Stimulated activated CD8-positive, alpha-beta memory T cell treated with anti-CD3 and anti-CD28 coated beads, Interleukin-12 subunit alpha, Interleukin-12 subunit beta, amount 100 ng/mL, for 24 hours (primary cell): ENCODE data around the gene CDK10.
"Not testable (repeated sequence)": the region's sequence is repeated elsewhere in the genome, so short reads cannot be mapped to it uniquely, and the experiment has no call there.

Experiments
- DNase-seq: peaks from one replicate; pipeline ENCODE4 v3.0.0-alpha.2; 2020; ENCODE audit errors: extremely low read depth

Gene CDK10

DNA sequence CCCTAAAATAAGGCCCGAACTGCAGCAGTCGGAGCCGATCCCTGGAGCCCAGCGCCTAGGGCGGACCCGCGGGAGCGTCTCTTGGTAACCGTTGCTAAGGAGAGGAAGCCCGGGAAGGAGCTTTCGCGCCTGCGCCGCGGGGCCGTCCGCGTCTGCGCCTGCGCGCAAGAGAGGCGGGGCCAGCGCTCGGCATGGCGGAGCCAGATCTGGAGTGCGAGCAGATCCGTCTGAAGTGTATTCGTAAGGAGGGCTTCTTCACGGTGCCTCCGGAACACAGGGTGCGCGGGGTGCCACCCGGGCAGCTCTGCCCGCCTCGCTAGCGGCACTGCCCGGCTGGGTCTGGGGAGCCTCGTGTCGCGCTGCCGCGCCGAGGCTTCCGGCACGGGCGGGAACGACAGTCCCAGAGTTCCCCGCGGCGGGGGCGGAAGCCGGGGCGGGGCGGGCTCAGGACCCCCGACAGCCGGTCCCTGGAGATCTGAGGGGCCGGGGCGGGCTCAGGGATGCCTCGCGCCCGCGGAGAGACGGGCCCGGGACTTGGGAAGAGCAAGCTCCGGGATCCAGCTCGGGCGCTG, at the start of gene CDK10:
TSS of gene CDK10 (plus strand) at position 170 of the 572 bp plus-strand sequence. CDS start at position 192, 22 bp downstream.
- DNase-seq = peak; percentile 71

GRCh38 chr16:89637379-89637778, 49.1 kb upstream of the CDK10 start:
- no peak for DNase-seq

DNA sequence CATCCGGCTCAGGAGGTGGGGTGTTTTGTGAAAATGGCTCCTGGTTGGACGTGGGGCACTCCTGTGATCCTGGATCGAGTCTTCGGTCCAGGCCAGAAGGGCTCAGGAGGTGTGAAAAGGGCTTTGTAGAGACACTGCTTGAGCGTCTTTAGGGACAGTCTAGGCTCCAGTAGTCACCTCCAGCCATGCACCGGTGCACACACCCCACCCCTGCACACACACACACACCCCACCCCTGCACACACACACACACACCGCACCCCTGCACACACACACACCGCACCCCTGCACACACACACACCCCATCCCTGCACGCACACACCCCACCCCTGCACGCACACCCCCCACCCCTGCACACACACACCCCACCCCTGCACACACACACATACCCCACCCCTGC, 48.0 kb upstream of the CDK10 start:
- DNase-seq = no peak

GRCh38 chr16:89639385-89639784, 47.1 kb upstream of the CDK10 start:
- no peak for DNase-seq

- no peak for DNase-seq
These were observed 44.9 kb upstream of the CDK10 start for GRCh38 chr16:89641458-89642119.

DNA sequence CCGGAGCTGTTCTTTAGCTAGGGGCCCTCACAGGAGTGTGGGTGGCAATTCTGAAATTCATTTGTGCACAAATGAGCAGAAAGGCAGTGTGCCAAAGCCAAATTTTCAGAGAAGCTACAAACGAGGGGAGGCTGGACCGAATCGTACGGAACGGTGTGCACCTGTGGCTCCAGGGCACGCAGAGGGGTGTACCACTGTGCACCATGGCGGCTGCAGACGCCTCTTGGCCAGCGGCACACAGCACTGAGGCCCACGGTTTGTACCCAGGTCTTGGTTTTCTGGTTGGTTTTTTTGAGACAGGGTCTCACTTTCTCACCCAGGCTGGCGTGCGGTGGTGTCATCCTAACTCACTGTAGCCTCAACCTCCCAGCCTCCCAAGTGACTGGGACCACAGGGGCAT, 43.9 kb upstream of the CDK10 start:
- no peak for DNase-seq

DNA sequence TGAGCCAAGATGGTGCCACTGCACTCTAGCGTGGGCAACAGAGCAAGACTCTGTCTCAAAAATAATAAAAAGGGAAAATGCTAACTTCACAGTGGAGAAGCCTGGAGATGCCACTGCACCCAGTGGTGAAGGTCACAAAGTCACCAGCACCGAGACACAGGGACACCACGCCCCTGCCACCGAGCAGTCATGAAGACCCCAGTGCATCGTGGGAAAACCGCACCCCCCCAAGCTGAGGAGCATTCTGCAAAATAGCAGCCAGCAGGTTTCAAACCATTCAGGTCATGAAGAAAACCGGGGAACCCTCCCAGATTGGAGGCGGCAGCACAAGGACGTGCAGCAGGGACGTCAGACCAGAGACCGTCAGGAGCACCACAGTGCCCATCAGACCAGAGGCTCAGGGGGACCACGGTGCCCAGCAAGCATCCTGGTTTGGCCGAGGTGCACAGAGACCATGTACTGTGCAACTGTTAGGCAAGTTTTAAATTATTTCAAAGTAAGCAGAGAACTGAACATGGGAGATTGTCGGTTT, 42.7 kb upstream of the CDK10 start:
- DNase-seq = no peak

DNA sequence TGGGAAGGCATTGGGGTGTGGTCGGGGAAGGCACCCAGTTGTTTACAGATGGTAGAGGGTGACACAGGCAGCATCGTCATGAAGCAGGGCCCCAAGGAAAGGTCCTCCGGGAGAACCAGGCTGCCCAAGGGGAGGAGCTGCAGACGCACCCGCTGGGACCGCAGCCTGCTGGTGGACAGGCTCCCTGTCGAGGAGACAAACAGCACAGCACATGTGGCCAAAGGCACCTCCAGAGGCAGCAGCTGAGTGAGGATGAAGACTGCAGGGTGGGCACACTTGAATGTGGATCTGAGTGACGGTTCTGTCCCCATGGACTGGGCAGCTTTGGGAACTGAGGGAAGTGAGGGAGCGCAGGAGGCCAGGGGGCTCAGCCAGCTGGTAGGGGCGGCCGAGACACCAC, 41.4 kb upstream of the CDK10 start:
- DNase-seq = no peak

GRCh38 chr16:89646270-89646669, 40.2 kb upstream of the CDK10 start:
- DNase-seq = no peak

- no peak for DNase-seq
These were observed 39.6 kb upstream of the CDK10 start for GRCh38 chr16:89646906-89647305.

GRCh38 chr16:89651584-89651983, 34.9 kb upstream of the CDK10 start:
- no peak for DNase-seq

DNA sequence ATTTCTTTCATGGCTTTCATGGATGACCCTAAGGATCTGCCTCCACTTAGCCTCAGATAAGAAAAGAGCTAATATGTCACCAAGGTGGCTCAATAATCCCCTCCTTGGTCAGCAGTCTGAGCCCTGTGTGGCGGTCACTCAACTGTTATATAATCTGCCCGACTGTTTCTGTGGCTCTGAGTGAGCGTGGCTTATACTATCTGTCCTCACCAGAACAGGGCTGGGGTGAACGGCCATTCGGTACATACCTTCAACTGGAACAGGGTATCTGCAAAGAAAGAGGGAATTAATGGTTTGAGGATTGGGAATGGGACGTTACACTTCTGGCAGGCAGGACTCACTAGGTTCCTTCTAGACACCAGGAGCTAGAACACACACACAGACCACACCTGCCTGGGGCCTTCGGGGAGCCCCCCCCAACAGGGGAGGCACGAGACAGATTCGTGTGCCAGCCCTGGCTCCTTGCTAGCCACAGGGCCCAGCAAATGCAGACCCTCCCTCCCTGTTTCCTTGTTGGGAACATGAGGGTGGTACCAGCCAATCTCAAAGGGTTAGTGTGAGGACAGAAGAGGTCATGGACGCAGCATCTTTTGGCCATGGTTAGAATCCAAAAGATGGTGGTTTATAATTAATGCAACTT, 32.7 kb upstream of the CDK10 start:
- DNase-seq = no peak

DNA sequence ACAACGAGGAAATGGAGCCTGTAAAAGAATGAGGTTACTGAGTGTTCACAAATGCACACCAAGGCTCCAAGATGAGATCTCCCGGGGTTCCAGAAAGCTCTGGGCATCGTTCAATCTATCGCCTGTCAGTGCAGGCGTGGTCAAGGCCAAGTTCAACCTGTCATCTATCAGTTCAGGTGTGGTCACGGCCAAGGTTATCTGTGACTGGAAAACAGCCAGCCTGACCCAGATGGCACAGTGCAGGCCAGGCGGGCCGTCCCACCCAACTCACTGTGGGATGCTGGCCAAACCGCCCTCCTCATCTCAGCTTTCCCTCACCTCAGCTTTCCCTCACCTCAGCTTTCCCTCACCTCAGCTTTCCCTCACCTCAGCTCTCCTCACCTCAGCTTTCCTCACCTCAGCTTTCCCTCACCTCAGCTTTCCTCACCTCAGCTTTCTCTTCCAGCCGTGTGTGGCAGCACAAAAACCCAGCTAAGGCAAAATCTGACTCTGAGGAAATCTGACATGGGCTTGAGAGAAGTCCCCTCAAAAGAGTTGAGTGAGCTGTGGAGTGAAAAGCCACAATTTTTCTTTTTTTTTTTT, 31.3 kb upstream of the CDK10 start:
- no peak for DNase-seq

GRCh38 chr16:89656435-89657121, 29.9 kb upstream of the CDK10 start:
- DNase-seq = no peak

- peak; percentile 81 for DNase-seq
These were observed 28.9 kb upstream of the CDK10 start, which contains the start of the genes CHMP1A and SPATA33 for GRCh38 chr16:89657442-89658220. Gene CHMP1A (minus strand): TSS chr16:89657708. CDS start chr16:89657588, 120 bp downstream. Gene SPATA33 (plus strand): TSS chr16:89657836. CDS start chr16:89657912, 76 bp downstream.

DNA sequence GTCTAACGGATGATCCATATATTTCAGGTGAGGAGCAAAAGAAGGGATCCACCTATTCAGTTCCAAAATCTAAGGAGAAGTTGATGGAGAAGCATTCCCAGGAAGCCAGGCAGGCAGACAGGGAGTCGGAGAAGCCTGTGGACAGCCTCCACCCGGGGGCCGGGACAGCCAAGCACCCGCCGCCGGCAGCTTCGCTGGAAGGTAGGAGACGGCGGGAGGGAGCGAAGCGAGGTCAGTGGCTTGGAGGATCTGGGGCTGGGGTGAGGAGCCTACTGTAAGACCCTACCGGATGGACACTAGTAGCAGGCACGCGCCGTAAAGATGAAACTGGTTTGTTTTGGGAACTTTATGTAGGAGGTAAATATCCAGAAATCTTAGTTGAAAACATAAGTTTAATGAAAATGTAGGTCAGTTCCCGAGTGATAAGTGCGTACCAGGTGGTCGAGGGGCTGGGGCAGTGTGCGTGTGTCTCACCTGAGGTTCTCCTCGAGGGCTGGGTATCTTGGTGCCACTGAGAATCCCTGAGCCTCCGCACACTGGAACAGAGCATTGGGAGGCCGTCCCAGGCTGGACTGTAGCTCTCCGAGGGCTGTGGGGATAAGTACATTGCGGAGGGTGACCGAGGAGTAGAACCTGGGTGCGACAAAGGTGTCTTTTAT, 28.1 kb upstream of the CDK10 start:
- DNase-seq = no peak

GRCh38 chr16:89660146-89660545, 26.3 kb upstream of the CDK10 start:
- no peak for DNase-seq

DNA sequence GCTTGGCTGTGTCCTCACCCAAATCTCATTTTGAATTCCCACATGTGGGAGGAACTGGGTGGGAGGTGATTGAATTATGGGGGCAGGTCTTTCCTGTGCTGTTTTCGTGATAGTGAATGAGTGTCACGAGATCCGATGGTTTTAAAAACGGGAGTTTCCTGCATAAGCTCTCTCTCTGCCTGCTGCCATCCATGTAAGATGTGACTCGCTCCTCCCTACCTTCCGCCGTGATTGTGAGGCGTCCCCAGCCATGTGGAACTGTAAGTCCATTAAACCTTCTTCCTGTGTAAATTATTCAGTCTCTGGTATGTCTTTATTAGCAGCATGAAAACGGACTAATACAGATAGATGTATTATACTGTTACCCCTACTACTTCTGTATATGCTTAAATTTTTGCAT, 25.3 kb upstream of the CDK10 start:
- no peak for DNase-seq

DNA sequence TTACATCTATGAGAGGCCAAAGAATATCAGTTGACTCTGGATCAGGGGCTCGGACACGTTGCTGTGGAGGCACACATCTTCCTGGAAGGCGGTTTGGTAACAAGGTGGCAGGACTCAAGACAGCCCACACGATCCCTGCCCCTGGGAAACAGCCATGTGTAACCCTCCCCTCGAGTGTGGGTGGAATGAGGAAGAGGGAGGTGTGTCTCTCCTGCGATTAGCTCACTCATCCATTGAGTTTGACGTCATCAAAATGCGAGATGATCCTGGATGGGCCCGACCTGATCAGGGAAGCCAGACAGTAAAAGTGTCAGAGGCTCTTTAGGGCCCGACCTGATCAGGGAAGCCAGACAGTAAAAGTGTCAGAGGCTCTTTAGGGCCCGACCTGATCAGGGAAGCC, 22.3 kb upstream of the CDK10 start:
- DNase-seq = not testable (repeated sequence)

GRCh38 chr16:89667000-89667399, 19.5 kb upstream of the CDK10 start:
- DNase-seq = not testable (repeated sequence)

GRCh38 chr16:89667633-89668032, 18.9 kb upstream of the CDK10 start:
- no peak for DNase-seq
